ENCODE data around the gene LCN10. TPM values are rescaled to one million over a fixed set of nuclear protein-coding genes. Genes with fewer than 3 reads are reported as not detected.
A peak's percentile ranks its signal among the peaks of the same experiment; 100 is the strongest.

LCN10 gene
- total and polyA plus RNA-seq, 9 of the 15 experiments (the other 6 are each of a cell fraction or from before 2014, with no cell fraction given) = 0.10 to 0.21 (median 0.14) TPM; not detected in 6

DNA sequence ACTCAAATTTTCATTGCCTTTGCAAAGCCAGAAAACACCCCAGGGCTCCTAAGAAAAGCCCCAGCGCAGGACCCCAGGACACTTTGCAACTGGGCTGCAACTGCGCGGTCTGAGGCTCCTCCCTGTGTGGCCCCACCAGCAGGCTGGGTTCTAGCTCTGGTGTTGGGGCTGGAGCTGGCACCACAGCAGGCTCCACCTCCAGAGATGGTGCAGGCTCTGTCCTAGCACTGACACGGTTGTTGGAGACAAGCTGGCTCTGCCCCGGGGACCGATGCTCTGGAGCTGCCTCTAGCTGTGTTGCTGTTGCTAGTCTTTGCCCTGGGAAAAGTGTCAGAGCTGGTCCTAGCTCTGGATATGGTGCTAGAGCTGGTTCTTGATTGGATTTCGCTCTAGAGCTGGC, 13.6 kb downstream of the LCN10 start:
- no peak overlapping the region for H3K27ac ChIP-seq (ENCODE audit: extremely low read depth, low read depth, low read length)
- H3K4me1 ChIP-seq (replicated peaks in 1 of 2; ENCODE audit: control insufficient read depth in 2 of 2, insufficient read depth in 2 of 2, low read length in 2 of 2) = peaks cover 29 to 75% of the 10 kb centered on the region in 2 experiments; a peak in 4 of 5 replicates
- no peak for DNase-seq (ENCODE audit: extremely low read depth in 1 of 4, low spot score in 3 of 4)
- ChIA-PET POLR2A (interaction anchor here (0.6 to 5.3 kb wide), 14 partner anchors 8 to 542 kb away, joined by 3 to 44 read pairs (median 8); partner anchors contain the start of genes DIPK1B, LCN10, LCN6 and LCN8), CTCF (ENCODE audit: low intra/inter-chr PET ratio) (no interaction called here)
- FAIRE-seq = peak; percentile 32
- peaks cover 27% of the 10 kb centered on the region for H4K20me1 ChIP-seq (replicated peaks; ENCODE audit: control insufficient read depth, insufficient read depth, low read length)
- intact Hi-C loops (cut with micrococcal nuclease) (no loop called here), in situ Hi-C loops (cut with MboI) (no loop called here)
- H3K36me3 ChIP-seq (ENCODE audit: control insufficient read depth, insufficient read depth, low read length) = peaks cover 46% of the 10 kb centered on the region
- peaks cover 8% of the 10 kb centered on the region for H3K9me1 ChIP-seq (ENCODE audit: control insufficient read depth, insufficient read depth, low read length)
- BruUV-seq (replicated peaks) = no TSS peak
- H3K27me3 ChIP-seq (ENCODE audit: control insufficient read depth in 2 of 2, insufficient read depth in 2 of 2, low read length in 2 of 2) = no peaks in the 10 kb centered on the region
- H3K79me2 ChIP-seq (ENCODE audit: control insufficient read depth, insufficient read depth, low read length) = peaks cover 70% of the 10 kb centered on the region
- 43% methylated on average over 7 of the region's 7 CpGs for WGBS (ENCODE audit: insufficient coverage, low coverage, missing lambda C conversion rate)
- H3K9me3 ChIP-seq (replicated peaks; ENCODE audit: control insufficient read depth, insufficient read depth, low read depth, low read length) = no peaks in the 10 kb centered on the region
- H3K4me3 ChIP-seq = peak overlapping the region; percentile 67
- no peak overlapping the region; the same call in 1 of the 2 replicates for H2AFZ ChIP-seq (ENCODE audit: low read depth, low read length)
- peak overlapping the region; percentile 90 to 100 for H3K9ac ChIP-seq (ENCODE audit: insufficient read depth in 1 of 2, low read depth in 2 of 2, low read length in 2 of 2)
- H3K4me2 ChIP-seq (ENCODE audit: insufficient read depth, low read length) = peak overlapping the region; percentile 95
- ATAC-seq = peak; percentile 6
- TF ChIP-seq ZC3H4 (CRISPR knock-in tag; IDR thresholded peaks at IDR 0.05; ENCODE audit: borderline replicate concordance) (no peak), POLR3A (IDR thresholded peaks at IDR 0.05; ENCODE audit: borderline replicate concordance, extremely low read depth, insufficient read depth, insufficient read length) (no peak), ZNF561 (CRISPR knock-in tag; conservative IDR thresholded peaks at IDR 0.05) (no peak), NR0B1 (IDR thresholded peaks at IDR 0.05; ENCODE audit: partially characterized antibody) (no peak), TEAD4 (IDR thresholded peaks at IDR 0.05; ENCODE audit: low read length) (no peak), TEAD4 (CRISPR knock-in tag; IDR thresholded peaks at IDR 0.05; ENCODE audit: borderline replicate concordance) (no peak), NFXL1 (CRISPR knock-in tag; IDR thresholded peaks at IDR 0.05) (no peak), XRCC4 (IDR thresholded peaks at IDR 0.05; ENCODE audit: extremely low read depth, insufficient read depth, insufficient read length) (no peak), MCM2 (IDR thresholded peaks at IDR 0.05; ENCODE audit: low read depth) (no peak), ZNF174 (CRISPR knock-in tag; IDR thresholded peaks at IDR 0.05) (no peak), TCF7 (IDR thresholded peaks at IDR 0.05; ENCODE audit: borderline replicate concordance) (no peak), XRCC5 (IDR thresholded peaks at IDR 0.05; ENCODE audit: low read depth, low read length) (no peak), FUS (optimal IDR thresholded peaks at IDR 0.05; ENCODE audit: low read depth, low read length) (no peak), TRIM28 (IDR thresholded peaks at IDR 0.05) (no peak)
- TF ChIP-seq, protein P1, sequence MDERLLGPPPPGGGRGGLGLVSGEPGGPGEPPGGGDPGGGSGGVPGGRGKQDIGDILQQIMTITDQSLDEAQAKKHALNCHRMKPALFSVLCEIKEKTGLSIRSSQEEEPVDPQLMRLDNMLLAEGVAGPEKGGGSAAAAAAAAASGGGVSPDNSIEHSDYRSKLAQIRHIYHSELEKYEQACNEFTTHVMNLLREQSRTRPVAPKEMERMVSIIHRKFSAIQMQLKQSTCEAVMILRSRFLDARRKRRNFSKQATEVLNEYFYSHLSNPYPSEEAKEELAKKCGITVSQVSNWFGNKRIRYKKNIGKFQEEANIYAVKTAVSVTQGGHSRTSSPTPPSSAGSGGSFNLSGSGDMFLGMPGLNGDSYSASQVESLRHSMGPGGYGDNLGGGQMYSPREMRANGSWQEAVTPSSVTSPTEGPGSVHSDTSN (CRISPR knock-in tag; IDR thresholded peaks at IDR 0.05; ENCODE audit: low read depth) = no peak
- TF ChIP-seq, protein P1 (tag; conservative IDR thresholded peaks at IDR 0.05; ENCODE audit: low read depth) = no peak
- TF ChIP-seq, protein P2, sequence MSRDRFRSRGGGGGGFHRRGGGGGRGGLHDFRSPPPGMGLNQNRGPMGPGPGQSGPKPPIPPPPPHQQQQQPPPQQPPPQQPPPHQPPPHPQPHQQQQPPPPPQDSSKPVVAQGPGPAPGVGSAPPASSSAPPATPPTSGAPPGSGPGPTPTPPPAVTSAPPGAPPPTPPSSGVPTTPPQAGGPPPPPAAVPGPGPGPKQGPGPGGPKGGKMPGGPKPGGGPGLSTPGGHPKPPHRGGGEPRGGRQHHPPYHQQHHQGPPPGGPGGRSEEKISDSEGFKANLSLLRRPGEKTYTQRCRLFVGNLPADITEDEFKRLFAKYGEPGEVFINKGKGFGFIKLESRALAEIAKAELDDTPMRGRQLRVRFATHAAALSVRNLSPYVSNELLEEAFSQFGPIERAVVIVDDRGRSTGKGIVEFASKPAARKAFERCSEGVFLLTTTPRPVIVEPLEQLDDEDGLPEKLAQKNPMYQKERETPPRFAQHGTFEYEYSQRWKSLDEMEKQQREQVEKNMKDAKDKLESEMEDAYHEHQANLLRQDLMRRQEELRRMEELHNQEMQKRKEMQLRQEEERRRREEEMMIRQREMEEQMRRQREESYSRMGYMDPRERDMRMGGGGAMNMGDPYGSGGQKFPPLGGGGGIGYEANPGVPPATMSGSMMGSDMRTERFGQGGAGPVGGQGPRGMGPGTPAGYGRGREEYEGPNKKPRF (IDR thresholded peaks at IDR 0.05; ENCODE audit: low read depth, low read length) = no peak
